IPS-20b (cell line): ENCODE results near the gene ESYT3.

Experiments used
- H3K27ac ChIP-seq: one replicate; pipeline ENCODE4 v1.5.1; 2013; ENCODE audit warnings: low read length
- H3K27me3 ChIP-seq: 2 replicates; pipeline ENCODE4 v1.6.1; 2013; ENCODE audit warnings: mild to moderate bottlenecking, low read length, inconsistent platforms; ENCODE audit not compliant: insufficient read depth
- H3K36me3 ChIP-seq: 2 replicates; pipeline ENCODE4 v1.6.1; 2013; ENCODE audit warnings: low read depth, mild to moderate bottlenecking, inconsistent platforms, low read length, moderate library complexity; ENCODE audit not compliant: insufficient read depth
- H3K4me1 ChIP-seq: 2 replicates; pipeline ENCODE4 v1.6.1; 2013; ENCODE audit warnings: mild to moderate bottlenecking, control low read depth, inconsistent platforms, low read length, moderate library complexity; ENCODE audit not compliant: insufficient read depth
- H3K4me3 ChIP-seq: 2 replicates; pipeline ENCODE4 v1.5.1; 2013; ENCODE audit warnings: mild to moderate bottlenecking, low read length, inconsistent platforms
- H3K9ac ChIP-seq: 2 replicates; pipeline ENCODE4 v1.6.1; 2013; ENCODE audit warnings: low read depth, mild to moderate bottlenecking, inconsistent platforms, low read length, moderate library complexity
- H3K9me3 ChIP-seq: 2 replicates; pipeline ENCODE4 v1.6.1; 2013; ENCODE audit warnings: mild to moderate bottlenecking, low read depth, low read length, inconsistent platforms; ENCODE audit not compliant: insufficient read depth

Gene ESYT3, protein sequence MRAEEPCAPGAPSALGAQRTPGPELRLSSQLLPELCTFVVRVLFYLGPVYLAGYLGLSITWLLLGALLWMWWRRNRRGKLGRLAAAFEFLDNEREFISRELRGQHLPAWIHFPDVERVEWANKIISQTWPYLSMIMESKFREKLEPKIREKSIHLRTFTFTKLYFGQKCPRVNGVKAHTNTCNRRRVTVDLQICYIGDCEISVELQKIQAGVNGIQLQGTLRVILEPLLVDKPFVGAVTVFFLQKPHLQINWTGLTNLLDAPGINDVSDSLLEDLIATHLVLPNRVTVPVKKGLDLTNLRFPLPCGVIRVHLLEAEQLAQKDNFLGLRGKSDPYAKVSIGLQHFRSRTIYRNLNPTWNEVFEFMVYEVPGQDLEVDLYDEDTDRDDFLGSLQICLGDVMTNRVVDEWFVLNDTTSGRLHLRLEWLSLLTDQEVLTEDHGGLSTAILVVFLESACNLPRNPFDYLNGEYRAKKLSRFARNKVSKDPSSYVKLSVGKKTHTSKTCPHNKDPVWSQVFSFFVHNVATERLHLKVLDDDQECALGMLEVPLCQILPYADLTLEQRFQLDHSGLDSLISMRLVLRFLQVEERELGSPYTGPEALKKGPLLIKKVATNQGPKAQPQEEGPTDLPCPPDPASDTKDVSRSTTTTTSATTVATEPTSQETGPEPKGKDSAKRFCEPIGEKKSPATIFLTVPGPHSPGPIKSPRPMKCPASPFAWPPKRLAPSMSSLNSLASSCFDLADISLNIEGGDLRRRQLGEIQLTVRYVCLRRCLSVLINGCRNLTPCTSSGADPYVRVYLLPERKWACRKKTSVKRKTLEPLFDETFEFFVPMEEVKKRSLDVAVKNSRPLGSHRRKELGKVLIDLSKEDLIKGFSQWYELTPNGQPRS

DNA sequence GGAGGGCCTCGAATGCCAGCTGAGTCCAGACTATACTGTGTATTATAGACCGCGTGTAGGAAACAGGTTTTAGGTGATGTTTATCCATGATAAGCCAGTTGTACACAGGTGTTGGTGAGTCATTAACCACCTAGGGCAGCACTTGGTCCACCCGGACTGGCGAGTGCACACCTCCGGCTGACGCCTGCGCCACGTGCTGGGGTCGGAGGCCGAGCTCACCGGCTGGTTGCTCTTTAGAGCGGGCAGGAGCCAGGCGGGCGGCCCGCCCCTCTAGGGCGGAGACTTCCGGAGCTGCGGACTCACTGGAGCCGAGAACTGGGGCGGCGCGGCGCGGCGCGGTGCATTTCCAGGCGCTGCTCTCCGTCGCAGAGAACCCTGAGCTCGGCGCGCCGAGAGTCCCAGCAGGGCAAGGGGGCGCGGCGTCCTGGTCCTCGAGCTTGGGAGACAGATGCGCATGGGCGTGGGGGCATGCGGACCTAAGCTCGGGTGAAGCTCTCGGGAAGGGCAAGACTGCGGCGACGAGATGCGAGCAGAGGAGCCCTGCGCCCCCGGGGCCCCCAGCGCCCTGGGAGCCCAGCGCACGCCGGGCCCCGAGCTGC is at the start of gene ESYT3:
Gene ESYT3 (plus strand): TSS at position 341 of the 599 bp plus-strand sequence. CDS start 183 bp downstream, at position 524.
- H3K27ac ChIP-seq, result no peak within 1 kb of the TSS
- peak within 1 kb of the TSS; percentile 5; the same call in 1 of the 2 replicates for H3K9ac ChIP-seq
- peaks cover 61% of the 10 kb centered on the region for H3K27me3 ChIP-seq
- H3K4me1 ChIP-seq, result no peaks in the 10 kb centered on the region
- no peaks in the 10 kb centered on the region for H3K36me3 ChIP-seq
- H3K4me3 ChIP-seq, result peak within 1 kb of the TSS; percentile 64
- peaks cover 7% of the 10 kb centered on the region for H3K9me3 ChIP-seq

DNA sequence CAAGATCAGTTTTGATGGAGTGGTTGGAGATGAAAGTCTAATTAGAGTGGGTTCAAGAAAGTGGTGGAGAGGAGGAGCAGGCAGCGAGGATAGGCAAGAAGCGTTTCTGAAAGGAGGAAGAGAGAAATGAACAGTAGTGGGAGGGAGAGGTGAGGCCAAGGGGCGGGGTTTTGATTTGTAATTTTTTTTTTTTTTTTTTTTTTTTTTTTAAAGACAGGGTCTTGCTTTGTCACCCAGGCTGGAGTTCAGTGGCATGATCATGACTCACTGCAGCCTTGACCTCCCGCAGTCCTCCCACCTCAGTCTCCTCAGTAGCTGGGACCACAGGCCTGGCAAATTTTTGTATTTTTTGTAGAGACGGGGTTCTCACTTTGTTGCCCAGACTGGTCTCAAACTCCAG is 49.4 kb upstream of the ESYT3 start:
- H3K4me1 ChIP-seq, result no peaks in the 10 kb centered on the region; the same call in 1 of the 2 replicates
- H3K27me3 ChIP-seq, result no peaks in the 10 kb centered on the region
- H3K27ac ChIP-seq, result no peak overlapping the region
- no peak overlapping the region for H3K4me3 ChIP-seq
- H3K36me3 ChIP-seq, result no peaks in the 10 kb centered on the region
- no peaks in the 10 kb centered on the region for H3K9me3 ChIP-seq
- no peak overlapping the region for H3K9ac ChIP-seq

DNA sequence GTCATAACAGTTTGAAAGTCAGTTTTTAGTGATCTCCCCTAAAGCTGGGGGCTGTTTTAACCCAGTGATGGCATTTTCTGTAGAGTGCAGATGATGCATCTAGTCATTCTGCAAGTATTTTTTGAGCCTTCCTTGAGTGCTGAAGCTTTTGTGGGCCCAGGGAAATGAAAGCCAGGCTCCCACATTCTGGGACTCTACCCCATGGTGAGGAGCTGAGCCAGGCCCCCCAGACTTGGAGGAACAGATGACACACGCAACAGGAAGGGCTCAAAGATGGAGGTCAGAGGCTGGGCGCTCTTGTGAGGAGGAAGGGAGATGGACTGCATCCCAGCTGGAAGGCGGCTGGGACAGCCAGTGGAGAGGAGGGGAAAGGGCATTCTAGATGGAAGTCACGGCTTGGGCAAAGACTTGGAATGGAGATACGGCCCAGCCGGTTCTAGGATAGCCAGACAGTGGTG is 45.2 kb upstream of the ESYT3 start:
- H3K36me3 ChIP-seq, result no peaks in the 10 kb centered on the region
- H3K9me3 ChIP-seq, result no peaks in the 10 kb centered on the region
- H3K9ac ChIP-seq, result no peak overlapping the region
- no peak overlapping the region for H3K4me3 ChIP-seq
- 0 out of 2 replicates have a peak, but pooled peaks cover 3% of the 10 kb centered on the region for H3K4me1 ChIP-seq
- H3K27ac ChIP-seq, result no peak overlapping the region
- no peaks in the 10 kb centered on the region for H3K27me3 ChIP-seq

DNA sequence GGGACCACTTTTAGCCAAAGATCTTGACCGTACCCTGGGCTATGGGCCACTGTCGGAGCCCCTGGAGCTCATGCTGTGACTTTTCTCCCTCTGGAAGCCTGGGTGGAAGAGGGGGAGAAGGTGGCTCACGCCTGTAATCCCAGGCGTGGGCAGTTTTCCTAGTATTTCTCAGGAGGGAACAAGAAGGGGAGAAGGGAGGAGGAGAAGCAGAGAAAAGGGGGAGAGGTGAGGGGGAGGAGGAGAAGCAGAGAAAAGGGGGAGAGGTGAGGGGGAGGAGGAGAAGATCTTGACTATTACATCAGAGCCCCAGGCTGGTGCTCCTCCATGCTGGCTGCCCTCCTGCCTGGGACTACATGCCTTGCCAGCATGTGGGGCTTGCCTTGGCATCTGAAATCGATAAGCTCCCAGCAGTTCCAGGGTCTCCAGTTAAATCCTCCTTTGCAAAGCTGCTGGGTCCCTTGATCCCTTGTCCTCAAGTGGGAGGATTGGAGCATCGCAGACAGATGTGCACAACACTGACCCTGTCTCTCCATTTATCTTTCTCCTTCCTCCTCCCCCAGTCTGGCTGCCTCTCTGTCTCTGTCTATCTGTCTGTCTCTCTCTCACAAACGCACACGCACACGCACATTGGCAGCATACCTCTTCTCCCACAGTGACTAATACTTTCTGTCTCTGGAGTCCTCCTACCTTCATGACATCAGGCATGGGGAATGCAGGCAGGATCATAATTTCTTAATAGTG is 44.4 kb upstream of the ESYT3 start:
- Histone ChIP-seq H3K36me3 (no peaks in the 10 kb centered on the region), H3K27ac (no peak overlapping the region), H3K27me3 (no peaks in the 10 kb centered on the region), H3K9ac (no peak overlapping the region), H3K4me1 (0 out of 2 replicates have a peak, but pooled peaks cover 3% of the 10 kb centered on the region), H3K9me3 (no peaks in the 10 kb centered on the region), H3K4me3 (no peak overlapping the region)

DNA sequence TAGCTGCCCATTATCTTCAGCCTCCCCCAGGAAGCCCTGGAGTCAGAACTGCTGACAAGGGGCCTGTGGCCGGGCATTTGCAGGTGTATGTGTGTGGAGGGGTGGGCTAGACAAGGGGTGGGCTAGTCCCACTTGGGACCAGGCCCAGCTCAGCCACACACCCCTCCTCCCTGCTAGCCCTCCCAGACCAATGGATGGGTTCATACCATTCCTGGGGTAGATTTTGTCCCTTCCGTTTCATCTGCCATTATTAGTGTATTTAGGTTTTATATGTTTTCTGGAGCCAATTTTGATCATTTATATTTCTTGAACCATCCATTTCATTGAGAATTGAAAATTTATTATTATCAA is 43.9 kb upstream of the ESYT3 start:
- Histone ChIP-seq H3K9me3 (no peaks in the 10 kb centered on the region), H3K27ac (no peak overlapping the region), H3K4me1 (0 out of 2 replicates have a peak, but pooled peaks cover 3% of the 10 kb centered on the region), H3K36me3 (no peaks in the 10 kb centered on the region), H3K27me3 (no peaks in the 10 kb centered on the region), H3K4me3 (no peak overlapping the region), H3K9ac (no peak overlapping the region)

DNA sequence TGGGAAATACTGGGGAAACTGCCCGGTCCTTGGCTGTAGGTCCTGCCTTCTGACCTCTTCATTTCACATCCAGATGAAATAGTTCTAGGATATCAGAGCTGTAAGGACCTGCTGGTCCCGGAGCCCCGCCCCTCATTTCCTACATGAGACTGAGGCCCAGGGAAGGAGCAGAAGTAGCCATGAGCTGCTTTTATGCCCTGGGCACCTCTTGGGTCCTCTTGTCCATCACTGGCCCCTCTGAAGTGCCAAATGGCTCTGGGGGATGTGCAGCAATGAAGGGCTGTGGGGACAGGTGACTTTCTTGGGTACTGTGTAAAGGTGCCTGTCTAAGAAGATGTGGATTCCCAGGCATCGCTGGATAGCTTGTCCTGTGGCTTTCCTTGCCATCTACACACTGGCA is 40.3 kb upstream of the ESYT3 start:
- Histone ChIP-seq H3K27ac (no peak overlapping the region), H3K36me3 (peaks cover 5% of the 10 kb centered on the region; the same call in 1 of the 2 replicates), H3K9ac (no peak overlapping the region), H3K4me1 (peaks cover 10% of the 10 kb centered on the region; the same call in 1 of the 2 replicates), H3K9me3 (no peaks in the 10 kb centered on the region), H3K4me3 (no peak overlapping the region), H3K27me3 (no peaks in the 10 kb centered on the region)

DNA sequence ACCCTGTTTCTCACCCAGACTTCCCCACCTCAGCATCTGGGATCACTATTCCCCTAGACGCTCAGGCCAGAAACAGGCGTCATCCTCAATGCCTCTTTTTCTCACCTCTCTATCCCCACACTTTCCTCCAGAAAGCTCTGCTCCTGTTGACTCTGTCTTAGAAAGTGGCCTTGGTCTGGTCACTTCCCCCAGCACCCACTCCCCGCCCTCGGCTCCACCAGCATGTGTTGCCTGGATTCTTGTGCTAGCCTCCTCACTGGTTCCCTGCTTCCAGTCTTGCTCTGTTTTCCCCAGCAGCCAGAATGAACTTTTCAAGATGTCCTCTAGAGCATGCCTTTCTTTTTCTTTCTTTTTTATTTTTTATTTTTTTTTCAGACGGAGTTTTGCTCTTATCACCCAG is 39.7 kb upstream of the ESYT3 start:
- no peak overlapping the region for H3K9ac ChIP-seq
- no peak overlapping the region for H3K27ac ChIP-seq
- no peaks in the 10 kb centered on the region for H3K9me3 ChIP-seq
- H3K4me1 ChIP-seq, result peaks cover 10% of the 10 kb centered on the region; the same call in 1 of the 2 replicates
- no peak overlapping the region for H3K4me3 ChIP-seq
- H3K27me3 ChIP-seq, result no peaks in the 10 kb centered on the region
- H3K36me3 ChIP-seq, result peaks cover 5% of the 10 kb centered on the region; the same call in 1 of the 2 replicates

DNA sequence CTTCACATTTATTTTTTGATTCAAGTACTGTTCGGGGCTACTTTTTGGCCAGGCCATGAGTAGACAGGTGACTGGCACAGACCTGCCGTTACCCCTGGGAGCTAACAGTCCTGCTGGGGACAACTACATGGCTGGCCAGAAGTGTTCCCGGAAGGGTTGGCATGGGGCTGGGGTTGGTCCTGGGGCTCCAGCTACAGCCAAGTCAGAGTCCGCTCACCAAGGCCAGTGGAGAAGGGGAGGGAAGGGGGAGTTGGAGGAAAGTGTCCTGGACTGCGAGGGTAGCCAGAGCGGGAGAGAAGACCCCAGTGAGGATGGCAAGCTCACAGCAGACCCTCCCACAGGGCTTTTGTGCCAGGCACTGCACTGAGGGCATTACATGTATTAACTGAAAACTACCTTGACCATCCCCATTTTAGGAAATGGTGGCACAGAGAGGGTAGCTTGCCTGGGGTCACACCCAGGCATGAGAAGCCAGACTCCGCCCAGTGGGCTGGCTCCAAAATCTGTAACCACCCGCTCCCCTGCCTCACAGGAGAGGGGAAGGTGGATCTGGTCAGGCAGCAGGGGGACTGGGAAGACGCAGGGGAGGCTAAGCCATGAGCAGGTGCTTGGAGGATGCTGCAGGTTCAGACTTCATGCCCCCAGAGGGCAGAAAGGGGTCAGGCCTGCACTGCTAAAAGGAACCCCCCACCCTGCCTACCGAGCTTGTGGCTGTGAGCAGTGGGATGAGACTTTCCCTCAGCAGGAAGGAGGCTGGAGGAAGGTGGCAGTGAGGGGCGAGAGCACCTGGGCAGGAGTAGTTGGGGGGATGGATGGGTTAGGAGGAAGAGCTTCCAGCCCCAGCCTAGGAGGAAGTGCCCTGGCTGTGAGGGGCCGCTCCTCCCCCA is 38.3 kb upstream of the ESYT3 start:
- H3K27ac ChIP-seq, result no peak overlapping the region
- H3K4me1 ChIP-seq, result peaks cover 7% of the 10 kb centered on the region; the same call in 1 of the 2 replicates
- peaks cover 14% of the 10 kb centered on the region for H3K36me3 ChIP-seq
- H3K9me3 ChIP-seq, result no peaks in the 10 kb centered on the region
- no peak overlapping the region for H3K9ac ChIP-seq
- no peak overlapping the region for H3K4me3 ChIP-seq
- no peaks in the 10 kb centered on the region for H3K27me3 ChIP-seq

DNA sequence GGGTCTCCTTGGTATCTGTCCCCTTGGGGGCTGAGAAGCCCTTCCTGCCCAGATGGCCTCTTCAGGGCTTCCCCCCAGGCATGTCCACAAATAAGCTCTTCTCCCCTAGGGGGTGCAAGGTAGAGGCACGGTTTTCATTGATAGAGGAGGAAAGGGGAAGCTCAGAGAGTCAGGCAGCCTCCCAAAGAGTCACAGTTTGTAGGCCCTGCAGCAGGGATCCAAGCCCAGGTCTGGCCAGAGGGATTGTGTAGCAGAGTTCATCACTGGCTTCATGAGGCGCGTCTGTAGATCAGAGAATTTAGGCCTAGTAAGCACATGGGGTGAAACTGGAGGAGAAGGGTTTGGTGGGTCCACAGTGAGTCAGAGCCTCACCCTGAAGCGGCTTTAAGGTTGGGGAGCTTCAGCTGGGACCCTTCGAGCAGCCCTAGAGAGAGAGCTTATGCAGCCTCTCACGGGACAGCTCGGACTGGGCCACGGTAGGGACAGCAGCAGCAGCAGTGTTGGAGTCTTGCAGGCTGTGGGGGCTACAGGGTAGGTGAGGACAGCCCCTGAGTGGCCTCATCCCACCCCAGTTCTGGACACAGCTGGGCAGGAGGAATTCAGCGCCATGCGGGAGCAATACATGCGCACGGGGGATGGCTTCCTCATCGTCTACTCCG is 37.5 kb upstream of the ESYT3 start:
- H3K4me3 ChIP-seq, result no peak overlapping the region
- no peak overlapping the region for H3K27ac ChIP-seq
- H3K9ac ChIP-seq, result no peak overlapping the region
- no peaks in the 10 kb centered on the region for H3K9me3 ChIP-seq
- no peaks in the 10 kb centered on the region for H3K27me3 ChIP-seq
- peaks cover 8% of the 10 kb centered on the region; the same call in 1 of the 2 replicates for H3K4me1 ChIP-seq
- H3K36me3 ChIP-seq, result peaks cover 20% of the 10 kb centered on the region

DNA sequence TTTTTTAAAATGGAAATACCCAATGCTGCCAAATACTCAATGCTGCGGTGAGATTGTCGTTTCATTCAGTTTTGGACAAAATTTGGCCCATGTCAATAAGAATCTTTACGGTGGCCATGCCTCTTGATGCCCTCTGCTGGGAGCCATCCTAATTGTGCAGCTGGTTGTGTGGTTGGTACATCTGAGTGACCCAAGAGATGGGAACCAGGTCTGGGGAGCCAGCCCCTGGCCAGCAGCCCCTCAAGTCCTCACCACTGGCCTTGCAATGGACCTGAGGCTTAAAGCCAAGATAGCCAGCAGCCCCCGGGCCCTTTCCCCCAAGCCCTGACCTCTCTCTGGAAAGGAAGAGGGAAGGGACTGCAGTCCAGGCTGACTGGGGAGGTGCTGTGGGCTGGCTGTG is 36.4 kb upstream of the ESYT3 start:
- H3K9ac ChIP-seq, result no peak overlapping the region
- H3K27me3 ChIP-seq, result no peaks in the 10 kb centered on the region
- H3K4me1 ChIP-seq, result peaks cover 12% of the 10 kb centered on the region; the same call in 1 of the 2 replicates
- no peaks in the 10 kb centered on the region for H3K9me3 ChIP-seq
- H3K4me3 ChIP-seq, result no peak overlapping the region
- no peak overlapping the region for H3K27ac ChIP-seq
- H3K36me3 ChIP-seq, result peaks cover 20% of the 10 kb centered on the region
